Myocyte (in vitro differentiated cells): ENCODE results near the gene SCUBE1. TPM values are rescaled to one million over a fixed set of nuclear protein-coding genes. Genes with fewer than 3 reads are reported as not detected.

Experiments used
- DNase-seq: peaks from one replicate; pipeline ENCODE4 v3.0.0-alpha.2; 2012; ENCODE audit warnings: low read depth
- total RNA-seq: library from RNA; depleted of rRNA; stranded (reverse); fragments of >200 nt; gene quantifications from 2 replicates; pipeline ENCODE4 v1.2.3, GENCODE V29; 2014

Gene SCUBE1
- total RNA-seq, 1 donor from 2014 or later = not detected

GRCh38 chr22:43262990-43263644, 80.1 kb downstream of the SCUBE1 start:
- no peak for DNase-seq

GRCh38 chr22:43260331-43261231, 82.6 kb downstream of the SCUBE1 start:
- no peak for DNase-seq

- no peak for DNase-seq
Observed at GRCh38 chr22:43257961-43258360, 85.2 kb downstream of the SCUBE1 start.

GRCh38 chr22:43257549-43257948, 85.6 kb downstream of the SCUBE1 start:
- no peak for DNase-seq

GRCh38 chr22:43256976-43257545, 86.1 kb downstream of the SCUBE1 start:
- no peak for DNase-seq

- DNase-seq = no peak
Observed at GRCh38 chr22:43256569-43256968, 86.6 kb downstream of the SCUBE1 start.

- no peak for DNase-seq
Observed at GRCh38 chr22:43255299-43255698, 87.9 kb downstream of the SCUBE1 start.

GRCh38 chr22:43253839-43254238, 89.3 kb downstream of the SCUBE1 start:
- DNase-seq = no peak

GRCh38 chr22:43252319-43252718, 90.9 kb downstream of the SCUBE1 start:
- DNase-seq = no peak

GRCh38 chr22:43249789-43250471, 93.2 kb downstream of the SCUBE1 start:
- DNase-seq = no peak

GRCh38 chr22:43247546-43248260, 95.5 kb downstream of the SCUBE1 start:
- DNase-seq = no peak

GRCh38 chr22:43246188-43246587, 97.0 kb downstream of the SCUBE1 start:
- DNase-seq = no peak

GRCh38 chr22:43245717-43246116, 97.5 kb downstream of the SCUBE1 start:
- DNase-seq = no peak

GRCh38 chr22:43244803-43245527, 98.2 kb downstream of the SCUBE1 start:
- no peak for DNase-seq

- DNase-seq = no peak
Observed at GRCh38 chr22:43244402-43244801, 98.8 kb downstream of the SCUBE1 start.

GRCh38 chr22:43243324-43243723, 99.8 kb downstream of the SCUBE1 start:
- DNase-seq = no peak

- DNase-seq = no peak
Observed at GRCh38 chr22:43242627-43243026, 100.5 kb downstream of the SCUBE1 start.

- no peak for DNase-seq
Observed at GRCh38 chr22:43241699-43242386, 101.3 kb downstream of the SCUBE1 start.

- no peak for DNase-seq
Observed at GRCh38 chr22:43241138-43241597, 102.0 kb downstream of the SCUBE1 start.

GRCh38 chr22:43240614-43241013, 102.6 kb downstream of the SCUBE1 start:
- DNase-seq = no peak
